Muscle layer of duodenum (tissue), 2 donors: Measurements from ENCODE around the gene ARPIN.

ENCODE experiments used
- H3K27ac ChIP-seq: one replicate; pipeline ENCODE4 v1.7.0; 2013; ENCODE audit warnings: mild to moderate bottlenecking, low read length
- H3K27me3 ChIP-seq: one replicate; pipeline ENCODE4 v1.7.0; 2013; ENCODE audit warnings: low read depth, mild to moderate bottlenecking, control low read depth, low read length
- H3K36me3 ChIP-seq, 2 donors: one replicate each; pipeline ENCODE4 v1.7.0; 2013; ENCODE audit warnings: low read length in 2 of 2, control low read depth in 1 of 2, mild to moderate bottlenecking in 1 of 2; ENCODE audit not compliant: insufficient read depth in 2 of 2, control insufficient read depth in 1 of 2
- H3K4me1 ChIP-seq, 2 donors: one replicate each; pipeline ENCODE4 v1.7.0; 2013; ENCODE audit warnings: low read length in 2 of 2, mild to moderate bottlenecking in 2 of 2, control low read depth in 1 of 2, moderate library complexity in 1 of 2; ENCODE audit not compliant: insufficient read depth in 2 of 2, control insufficient read depth in 1 of 2
- H3K4me3 ChIP-seq, 2 donors: one replicate each; pipeline ENCODE4 v1.7.0; 2013; ENCODE audit warnings: low read length in 2 of 2, low read depth in 1 of 2, mild to moderate bottlenecking in 1 of 2
- H3K9me3 ChIP-seq, 2 donors: one replicate each; pipeline ENCODE4 v1.7.0; 2013; ENCODE audit warnings: low read length in 2 of 2, control low read depth in 1 of 2, mild to moderate bottlenecking in 1 of 2; ENCODE audit not compliant: control insufficient read depth in 1 of 2
- donor health status: healthy.

ARPIN gene

GRCh38 chr15:89937365-89938350 lies 24.9 kb upstream of the ARPIN start:
- H3K4me3 ChIP-seq = no peak overlapping the region
- no peaks in the 10 kb centered on the region for H3K9me3 ChIP-seq
- no peaks in the 10 kb centered on the region for H3K36me3 ChIP-seq
- no peak overlapping the region for H3K27ac ChIP-seq
- no peaks in the 10 kb centered on the region for H3K27me3 ChIP-seq
- H3K4me1 ChIP-seq = no peaks in the 10 kb centered on the region

- Histone ChIP-seq H3K27ac (no peak overlapping the region), H3K4me3 (no peak overlapping the region), H3K27me3 (no peaks in the 10 kb centered on the region), H3K9me3 (no peaks in the 10 kb centered on the region), H3K4me1 (no peaks in the 10 kb centered on the region), H3K36me3 (no peaks in the 10 kb centered on the region)
These were observed 24.1 kb upstream of the ARPIN start for GRCh38 chr15:89936786-89937265.

- Histone ChIP-seq H3K27me3 (no peaks in the 10 kb centered on the region), H3K27ac (no peak overlapping the region), H3K36me3 (no peaks in the 10 kb centered on the region), H3K4me1 (no peaks in the 10 kb centered on the region), H3K9me3 (no peaks in the 10 kb centered on the region), H3K4me3 (no peak overlapping the region)
These were observed 23.5 kb upstream of the ARPIN start for GRCh38 chr15:89936051-89936785.

GRCh38 chr15:89932880-89933279 lies 20.1 kb upstream of the ARPIN start:
- H3K27ac ChIP-seq = no peak overlapping the region
- no peaks in the 10 kb centered on the region for H3K36me3 ChIP-seq
- H3K4me1 ChIP-seq = no peaks in the 10 kb centered on the region
- H3K4me3 ChIP-seq = no peak overlapping the region
- no peaks in the 10 kb centered on the region for H3K9me3 ChIP-seq
- no peaks in the 10 kb centered on the region for H3K27me3 ChIP-seq

GRCh38 chr15:89928421-89928820 lies 15.7 kb upstream of the ARPIN start:
- no peak overlapping the region for H3K4me3 ChIP-seq
- no peaks in the 10 kb centered on the region for H3K27me3 ChIP-seq
- H3K9me3 ChIP-seq = no peaks in the 10 kb centered on the region
- no peak overlapping the region for H3K27ac ChIP-seq
- H3K4me1 ChIP-seq = no peaks in the 10 kb centered on the region
- H3K36me3 ChIP-seq = no peaks in the 10 kb centered on the region

GRCh38 chr15:89926158-89926557 lies 13.4 kb upstream of the ARPIN start:
- no peaks in the 10 kb centered on the region for H3K27me3 ChIP-seq
- H3K4me3 ChIP-seq = no peak overlapping the region
- H3K36me3 ChIP-seq = no peaks in the 10 kb centered on the region
- no peaks in the 10 kb centered on the region for H3K9me3 ChIP-seq
- no peaks in the 10 kb centered on the region for H3K4me1 ChIP-seq
- H3K27ac ChIP-seq = no peak overlapping the region

- Histone ChIP-seq H3K4me3 (no peak overlapping the region), H3K27ac (no peak overlapping the region), H3K9me3 (no peaks in the 10 kb centered on the region), H3K4me1 (no peaks in the 10 kb centered on the region), H3K36me3 (no peaks in the 10 kb centered on the region), H3K27me3 (no peaks in the 10 kb centered on the region)
These were observed 4.8 kb upstream of the ARPIN start for GRCh38 chr15:89917442-89918101.

- no peak overlapping the region for H3K4me3 ChIP-seq
- H3K27ac ChIP-seq = no peak overlapping the region
- no peaks in the 10 kb centered on the region for H3K9me3 ChIP-seq
- no peaks in the 10 kb centered on the region for H3K27me3 ChIP-seq
- H3K4me1 ChIP-seq = peaks cover 2 to 6% of the 10 kb centered on the region in 2 donors
- no peaks in the 10 kb centered on the region for H3K36me3 ChIP-seq
These were observed 3.9 kb upstream of the ARPIN start for GRCh38 chr15:89916660-89917059.

- H3K9me3 ChIP-seq = no peaks in the 10 kb centered on the region
- H3K27me3 ChIP-seq = no peaks in the 10 kb centered on the region
- peaks cover 15 to 18% of the 10 kb centered on the region in 2 donors for H3K36me3 ChIP-seq
- H3K27ac ChIP-seq = peak overlapping the region; percentile 51
- peaks cover 6 to 11% of the 10 kb centered on the region in 2 donors for H3K4me1 ChIP-seq
- peak overlapping the region; percentile 61 to 87 for H3K4me3 ChIP-seq
These were observed 543 bp downstream of the ARPIN start for GRCh38 chr15:89912145-89912673.

GRCh38 chr15:89910891-89911626 lies 1.7 kb downstream of the ARPIN start:
- Histone ChIP-seq H3K4me1 (peaks cover 6 to 11% of the 10 kb centered on the region in 2 donors), H3K27ac (no peak overlapping the region), H3K27me3 (no peaks in the 10 kb centered on the region), H3K36me3 (peaks cover 15 to 24% of the 10 kb centered on the region in 2 donors), H3K9me3 (no peaks in the 10 kb centered on the region), H3K4me3 (peak overlapping the region; percentile 61 to 87)
